Testis (tissue), 2 donors: ENCODE results near the gene SLX4IP.

Experiments
- POLR2A ChIP-seq: fragments of 450-650 bp; IDR thresholded peaks from one replicate; pipeline ENCODE4 v1.6.1; 2017; ENCODE audit warnings: antibody characterized with exemption, mild to moderate bottlenecking, moderate library complexity
- TF ChIP-seq, protein P1 (sequence below), 3 experiments: fragments of 450-650 bp in 2 of 3; fragments of 200-600 bp in 1 of 3; sonication (generic) in 1 of 3; IDR thresholded peaks; one replicate each; pipeline ENCODE4 v1.5.1; 2016 to 2019; ENCODE audit warnings: antibody characterized with exemption in 3 of 3, mild to moderate bottlenecking in 2 of 3, moderate library complexity in 1 of 3

DNA sequence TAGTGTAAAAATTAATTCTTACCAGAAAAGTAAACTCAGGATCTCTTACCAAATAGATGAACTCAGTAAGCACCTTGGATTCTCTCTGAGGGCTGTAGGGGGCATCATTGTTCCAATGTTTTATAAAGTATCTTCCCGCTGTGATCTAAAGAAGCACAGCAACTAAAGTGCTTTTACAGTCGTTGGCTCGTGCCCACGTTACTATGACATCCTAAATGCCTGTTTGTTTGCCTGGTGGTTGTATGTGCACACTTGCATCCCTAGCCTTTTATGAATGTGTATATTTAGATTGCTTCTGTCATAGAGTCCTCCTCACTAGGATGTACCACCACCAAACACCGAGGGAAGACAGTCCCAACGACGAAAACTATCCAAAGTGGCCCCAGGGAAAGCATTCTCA, 34.5 kb downstream of the SLX4IP start:
- TF ChIP-seq, protein P1, sequence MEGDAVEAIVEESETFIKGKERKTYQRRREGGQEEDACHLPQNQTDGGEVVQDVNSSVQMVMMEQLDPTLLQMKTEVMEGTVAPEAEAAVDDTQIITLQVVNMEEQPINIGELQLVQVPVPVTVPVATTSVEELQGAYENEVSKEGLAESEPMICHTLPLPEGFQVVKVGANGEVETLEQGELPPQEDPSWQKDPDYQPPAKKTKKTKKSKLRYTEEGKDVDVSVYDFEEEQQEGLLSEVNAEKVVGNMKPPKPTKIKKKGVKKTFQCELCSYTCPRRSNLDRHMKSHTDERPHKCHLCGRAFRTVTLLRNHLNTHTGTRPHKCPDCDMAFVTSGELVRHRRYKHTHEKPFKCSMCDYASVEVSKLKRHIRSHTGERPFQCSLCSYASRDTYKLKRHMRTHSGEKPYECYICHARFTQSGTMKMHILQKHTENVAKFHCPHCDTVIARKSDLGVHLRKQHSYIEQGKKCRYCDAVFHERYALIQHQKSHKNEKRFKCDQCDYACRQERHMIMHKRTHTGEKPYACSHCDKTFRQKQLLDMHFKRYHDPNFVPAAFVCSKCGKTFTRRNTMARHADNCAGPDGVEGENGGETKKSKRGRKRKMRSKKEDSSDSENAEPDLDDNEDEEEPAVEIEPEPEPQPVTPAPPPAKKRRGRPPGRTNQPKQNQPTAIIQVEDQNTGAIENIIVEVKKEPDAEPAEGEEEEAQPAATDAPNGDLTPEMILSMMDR (IDR thresholded peaks at IDR 0.05): peak in 2 of 3 experiments; percentile 27 to 40
- no peak for TF ChIP-seq POLR2A
